ENCODE results near the gene NUDT16L1. TPM values are rescaled to one million over a fixed set of nuclear protein-coding genes. Genes with fewer than 3 reads are reported as not detected.

Gene NUDT16L1
- total RNA-seq, 2 donors from 2014 or later = 18.7 to 25.4 TPM

DNA sequence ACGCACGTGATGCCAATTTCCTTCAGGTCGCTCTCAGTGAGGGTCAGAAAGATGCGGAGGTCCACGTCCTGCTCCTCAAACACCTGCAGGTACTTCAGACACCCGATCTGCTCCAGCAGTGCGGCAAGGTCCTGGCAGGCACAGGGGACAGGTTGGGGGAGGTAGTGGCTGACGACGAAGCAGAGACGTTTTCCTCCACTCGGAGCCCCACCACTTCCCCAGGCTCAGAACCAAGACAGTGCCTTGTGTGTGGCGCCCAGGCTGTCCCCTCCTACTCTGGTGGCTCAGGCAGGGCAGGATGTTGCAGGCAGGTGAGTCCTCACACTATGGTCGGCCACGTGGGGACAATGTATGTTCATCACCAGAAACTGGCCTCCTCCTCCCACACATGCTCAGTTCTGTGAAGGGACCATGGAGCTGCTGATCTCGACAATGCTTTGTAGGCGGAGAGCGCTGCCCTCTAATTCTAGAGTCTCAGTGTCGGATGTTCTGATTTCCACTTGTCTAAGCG, 5.7 kb downstream of the NUDT16L1 start:
- H3K9me3 ChIP-seq = no peaks in the 10 kb centered on the region
- WGBS, 2 donors = 90 to 94% methylated on average over 19 of the region's 19 CpGs
- ATAC-seq (no peak), DNase-seq (no peak)
- peaks cover 14% of the 10 kb centered on the region for H3K4me1 ChIP-seq
- TF ChIP-seq, protein P1, sequence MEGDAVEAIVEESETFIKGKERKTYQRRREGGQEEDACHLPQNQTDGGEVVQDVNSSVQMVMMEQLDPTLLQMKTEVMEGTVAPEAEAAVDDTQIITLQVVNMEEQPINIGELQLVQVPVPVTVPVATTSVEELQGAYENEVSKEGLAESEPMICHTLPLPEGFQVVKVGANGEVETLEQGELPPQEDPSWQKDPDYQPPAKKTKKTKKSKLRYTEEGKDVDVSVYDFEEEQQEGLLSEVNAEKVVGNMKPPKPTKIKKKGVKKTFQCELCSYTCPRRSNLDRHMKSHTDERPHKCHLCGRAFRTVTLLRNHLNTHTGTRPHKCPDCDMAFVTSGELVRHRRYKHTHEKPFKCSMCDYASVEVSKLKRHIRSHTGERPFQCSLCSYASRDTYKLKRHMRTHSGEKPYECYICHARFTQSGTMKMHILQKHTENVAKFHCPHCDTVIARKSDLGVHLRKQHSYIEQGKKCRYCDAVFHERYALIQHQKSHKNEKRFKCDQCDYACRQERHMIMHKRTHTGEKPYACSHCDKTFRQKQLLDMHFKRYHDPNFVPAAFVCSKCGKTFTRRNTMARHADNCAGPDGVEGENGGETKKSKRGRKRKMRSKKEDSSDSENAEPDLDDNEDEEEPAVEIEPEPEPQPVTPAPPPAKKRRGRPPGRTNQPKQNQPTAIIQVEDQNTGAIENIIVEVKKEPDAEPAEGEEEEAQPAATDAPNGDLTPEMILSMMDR (IDR thresholded peaks at IDR 0.05) = no peak
- TF ChIP-seq POLR2A (IDR thresholded peaks at IDR 0.05) = no peak
- no peaks in the 10 kb centered on the region for H3K27me3 ChIP-seq
- no peak overlapping the region for H3K27ac ChIP-seq
- H3K4me3 ChIP-seq = no peak overlapping the region
- H3K36me3 ChIP-seq (replicated peaks in 1 of 2; ENCODE audit: insufficient read depth in 1 of 2, low read depth in 2 of 2) = peaks cover 0 to 15% of the 10 kb centered on the region in 2 donors
- intact Hi-C loops (cut with DNase I) = loop anchor here (10.0 kb wide), 1 partner anchor 256 kb away; the partner anchor contains the start of gene SEC14L5

DNA sequence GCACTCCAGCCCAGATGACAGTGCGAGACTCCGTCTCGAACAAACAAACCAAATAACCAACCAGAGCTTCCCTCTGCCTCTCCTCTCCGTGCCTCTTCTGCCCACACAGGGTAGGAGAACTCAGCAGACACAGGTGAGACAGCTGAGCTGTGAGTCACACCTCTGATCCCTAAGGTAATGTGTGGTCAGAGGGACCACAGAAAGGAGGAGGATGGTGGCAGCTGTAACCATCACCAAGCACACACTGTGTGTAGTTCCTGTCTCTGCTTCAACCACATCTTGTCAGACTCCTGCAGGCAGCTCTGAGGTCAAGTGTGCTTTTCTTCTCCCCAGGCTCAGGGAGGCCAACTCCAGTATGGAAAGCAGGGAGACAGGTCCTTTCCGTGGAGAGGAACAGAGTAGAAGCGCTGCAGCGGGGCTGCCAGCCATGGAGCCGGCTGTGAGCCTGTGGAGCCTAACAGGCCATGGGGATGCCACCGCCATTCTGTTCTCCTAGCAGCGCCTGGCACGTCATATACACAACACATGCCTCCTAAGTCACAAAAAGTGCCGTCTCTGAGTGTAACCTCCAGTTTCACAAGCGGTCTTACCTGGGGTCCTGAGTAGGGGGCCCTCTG, 7.1 kb downstream of the NUDT16L1 start:
- no peaks in the 10 kb centered on the region for H3K9me3 ChIP-seq
- H3K27me3 ChIP-seq = no peaks in the 10 kb centered on the region
- intact Hi-C loops (cut with DNase I) = no loop called here
- H3K4me3 ChIP-seq = no peak overlapping the region
- WGBS, 2 donors = 92 to 94% methylated on average over 10 to 13 of the region's 13 CpGs
- no peak overlapping the region for H3K27ac ChIP-seq
- H3K4me1 ChIP-seq = peaks cover under 1% of the 10 kb centered on the region
- H3K36me3 ChIP-seq (replicated peaks in 1 of 2; ENCODE audit: insufficient read depth in 1 of 2, low read depth in 2 of 2) = peaks cover 0 to 15% of the 10 kb centered on the region in 2 donors
- ATAC-seq = no peak
- peak in 1 of 4 donors; percentile 5 for DNase-seq
- no peak for TF ChIP-seq POLR2A (IDR thresholded peaks at IDR 0.05)
- TF ChIP-seq, protein P1 (IDR thresholded peaks at IDR 0.05) = no peak

DNA sequence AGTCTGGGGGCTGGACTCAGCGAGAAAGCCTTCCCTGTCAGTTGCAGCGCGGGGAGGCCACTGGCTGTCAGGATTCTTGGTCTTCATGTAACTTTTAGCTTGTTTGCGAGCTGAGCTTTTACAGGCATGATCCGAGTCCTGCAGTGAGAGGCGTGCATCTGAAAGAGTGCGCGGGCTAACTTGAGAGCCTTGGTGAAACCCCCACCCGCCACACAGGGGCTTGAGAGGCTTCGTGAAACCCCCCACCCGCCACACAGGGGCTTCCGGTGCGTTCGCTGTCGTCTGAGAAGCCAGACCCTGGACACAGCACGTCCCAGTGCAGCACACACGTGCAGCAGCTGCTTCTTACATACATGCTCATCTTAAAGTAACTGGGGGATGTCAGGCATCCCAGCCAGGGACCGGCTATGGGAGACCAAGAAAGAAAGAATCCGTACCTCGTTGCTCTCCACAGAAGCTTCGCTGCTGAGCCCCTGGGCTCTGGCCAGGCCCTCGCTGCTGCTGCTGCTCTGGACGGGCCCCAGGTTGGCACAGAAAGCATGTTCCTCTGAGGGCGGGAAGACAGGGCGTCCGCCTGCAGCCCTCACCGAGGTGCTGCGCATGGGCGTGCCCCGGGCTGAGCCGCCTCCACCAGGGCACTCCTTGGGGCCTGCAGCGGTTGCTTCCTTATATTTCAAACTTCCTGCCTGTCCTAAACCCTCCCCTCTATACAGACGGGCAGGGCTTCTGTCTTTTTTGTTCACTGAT, 7.8 kb downstream of the NUDT16L1 start:
- 79 to 86% methylated on average over 8 to 28 of the region's 33 CpGs for WGBS, 2 donors
- TF ChIP-seq, protein P1 (IDR thresholded peaks at IDR 0.05) = no peak
- TF ChIP-seq POLR2A (IDR thresholded peaks at IDR 0.05) = no peak
- Histone ChIP-seq H3K4me3 (no peak overlapping the region), H3K27me3 (no peaks in the 10 kb centered on the region), H3K36me3 (replicated peaks in 1 of 2; ENCODE audit: insufficient read depth in 1 of 2, low read depth in 2 of 2) (peaks cover 0 to 13% of the 10 kb centered on the region in 2 donors), H3K27ac (no peak overlapping the region), H3K9me3 (no peaks in the 10 kb centered on the region), H3K4me1 (no peaks in the 10 kb centered on the region)
- ATAC-seq (no peak), DNase-seq (no peak)
- intact Hi-C loops (cut with DNase I) = no loop called here

DNA sequence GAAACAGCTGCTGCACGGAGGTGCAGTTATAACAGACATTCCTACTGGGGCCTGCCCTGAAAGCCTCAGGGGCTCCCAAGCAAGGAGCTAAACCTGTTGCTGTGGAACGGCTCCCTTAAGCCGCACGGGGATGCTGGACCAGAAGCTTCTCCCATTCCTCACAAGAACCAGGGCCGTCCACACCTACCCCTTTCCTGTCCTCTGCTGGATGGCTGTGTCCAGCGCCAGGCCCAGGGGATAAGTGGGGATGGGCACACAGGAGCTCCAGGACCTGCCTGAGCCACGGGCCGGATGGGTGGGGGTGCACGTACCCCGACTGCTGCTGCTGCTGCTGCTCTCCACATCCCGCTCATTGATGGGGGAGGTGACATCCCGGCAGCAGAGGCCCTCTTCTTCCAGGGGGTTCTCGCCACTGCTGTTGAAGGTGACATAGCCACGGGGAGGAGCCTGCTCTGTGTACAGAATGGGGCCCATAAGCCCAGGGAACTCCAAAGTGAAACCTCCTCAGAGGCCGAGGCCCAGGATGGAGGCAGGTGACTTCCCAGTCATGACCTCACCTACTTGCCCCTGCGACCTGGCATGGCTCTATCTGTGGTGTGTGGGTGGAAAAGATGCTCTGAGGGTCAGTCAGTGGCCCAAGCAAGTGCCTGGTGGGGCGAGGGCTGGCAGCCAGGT, 8.6 kb downstream of the NUDT16L1 start:
- Histone ChIP-seq H3K9me3 (no peaks in the 10 kb centered on the region), H3K27ac (peak overlapping the region in 1 of 4 donors; percentile 7), H3K4me3 (no peak overlapping the region), H3K4me1 (no peaks in the 10 kb centered on the region), H3K36me3 (replicated peaks in 1 of 2; ENCODE audit: insufficient read depth in 1 of 2, low read depth in 2 of 2) (peaks cover 0 to 15% of the 10 kb centered on the region in 2 donors), H3K27me3 (no peaks in the 10 kb centered on the region)
- no peak for DNase-seq
- TF ChIP-seq, protein P1 (IDR thresholded peaks at IDR 0.05) = no peak
- no peak for TF ChIP-seq POLR2A (IDR thresholded peaks at IDR 0.05)
- 86 to 89% methylated on average over 9 to 17 of the region's 17 CpGs for WGBS, 2 donors
- no peak for ATAC-seq
- intact Hi-C loops (cut with DNase I) = no loop called here
